Gastroesophageal sphincter (tissue), 4 donors: ENCODE results near the gene CALML3. TPM values are rescaled to one million over a fixed set of nuclear protein-coding genes. Genes with fewer than 3 reads are reported as not detected.

Source experiments
- ATAC-seq: fragments of 150-250 bp; one replicate; pipeline ENCODE4 v1.9.1; 2016; ENCODE audit warnings: mild to moderate bottlenecking, moderate library complexity
- H3K27ac ChIP-seq, 4 donors: fragments of 200-600 bp; sonication (generic) in 3 of 4; 1 replicate in 3 of 4; 2 replicates in 1 of 4; pipeline ENCODE4 v1.5.1; 2016 to 2019
- H3K27me3 ChIP-seq: fragments of 200-600 bp; sonication (generic); one replicate; pipeline ENCODE4 v1.5.1; 2019
- H3K36me3 ChIP-seq, 2 donors: fragments of 200-600 bp; sonication (generic); one replicate each; pipeline ENCODE4 v1.5.1; 2019; ENCODE audit warnings: control low read depth in 1 of 2
- H3K4me1 ChIP-seq, 3 donors: fragments of 200-600 bp; sonication (generic); 1 replicate in 2 of 3; 2 replicates in 1 of 3; pipeline ENCODE4 v1.5.1; 2016 to 2019; ENCODE audit warnings: control low read depth in 2 of 3
- H3K4me3 ChIP-seq, 2 donors: fragments of 200-600 bp; sonication (generic); one replicate each; pipeline ENCODE4 v1.5.1; 2019; ENCODE audit warnings: mild to moderate bottlenecking in 1 of 2, moderate library complexity in 1 of 2
- H3K9me3 ChIP-seq, 3 donors: fragments of 200-600 bp; sonication (generic); one replicate each; pipeline ENCODE4 v1.5.1; 2017 to 2019; ENCODE audit warnings: control low read depth in 2 of 3
- EP300 ChIP-seq: sonication (generic); formaldehyde crosslinking; IDR thresholded peaks from one replicate; pipeline ENCODE4 v1.6.1; 2017; ENCODE audit warnings: antibody characterized with exemption, mild to moderate bottlenecking
- POLR2A ChIP-seq, 2 donors: fragments of 450-650 bp; IDR thresholded peaks; one replicate each; pipeline ENCODE4 v1.6.1; 2017; ENCODE audit warnings: antibody characterized with exemption in 2 of 2, mild to moderate bottlenecking in 2 of 2, moderate library complexity in 1 of 2
- POLR2AphosphoS5 ChIP-seq: sonication (generic); formaldehyde crosslinking; IDR thresholded peaks from one replicate; pipeline ENCODE4 v1.6.1; 2017; ENCODE audit warnings: antibody characterized with exemption
- whole genome bisulfite sequencing, 2 donors: methylation state at CpG; one replicate each; pipeline ENCODE4 v1.1.5; 2018; ENCODE audit warnings: low coverage in 1 of 2; 5-methylcytosine and 5-hydroxymethylcytosine counted together
- total RNA-seq, 4 donors: library from RNA; depleted of rRNA; stranded (reverse); fragments of >200 nt; gene quantifications; one replicate each; pipeline ENCODE4 v1.1.0, GENCODE V29; 2016
- TF ChIP-seq, protein P1 (sequence below), 4 experiments: fragments of 200-600 bp in 2 of 4; fragments of 450-650 bp in 2 of 4; sonication (generic) in 1 of 4; IDR thresholded peaks; one replicate each; pipeline ENCODE4 v1.5.1; 2017 to 2019; ENCODE audit warnings: antibody characterized with exemption in 4 of 4, mild to moderate bottlenecking in 2 of 4, moderate library complexity in 2 of 4

CALML3 gene
- total RNA-seq, 4 donors from 2014 or later = 0.13 to 19.4 (median 1.9) TPM; not detected in 1

DNA sequence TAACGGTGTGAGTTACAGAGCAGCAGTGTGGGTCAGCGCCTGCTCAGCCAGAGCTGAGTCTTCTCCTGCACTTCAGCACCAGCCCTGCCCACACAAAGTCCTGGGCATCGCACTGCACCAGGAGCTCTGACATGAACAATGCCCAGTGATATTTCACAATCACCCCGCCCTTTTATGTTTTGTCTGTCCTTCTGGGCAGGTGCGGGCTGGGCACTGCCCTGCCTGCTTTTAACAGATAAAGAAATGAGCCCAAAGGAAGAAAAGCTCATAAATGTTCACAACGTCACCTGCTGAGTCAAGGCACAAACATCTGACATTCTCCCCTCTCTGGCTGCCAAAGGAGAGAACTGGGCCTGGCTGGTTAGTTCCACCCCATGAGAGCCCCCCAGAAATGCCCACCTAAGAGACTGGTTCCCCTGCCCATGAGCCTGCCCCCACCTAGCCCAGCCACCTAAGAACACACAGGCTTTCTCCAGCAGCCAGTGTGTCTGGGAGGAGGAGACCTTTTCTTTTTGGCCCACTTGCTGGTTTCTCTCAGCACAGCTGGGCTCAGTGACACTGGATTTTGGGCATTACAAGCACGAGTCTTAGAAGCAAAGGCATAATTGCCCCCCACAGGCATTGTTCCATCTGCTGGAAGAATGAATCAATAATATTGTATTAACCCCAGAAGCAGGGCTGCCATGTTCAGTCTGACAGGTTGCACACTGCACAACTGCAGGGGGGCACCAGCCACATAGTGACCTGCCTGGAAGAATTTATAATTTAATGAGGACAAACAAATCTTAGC is 22.3 kb downstream of the CALML3 start:
- Histone ChIP-seq H3K4me3 (peak overlapping the region in 1 of 2 donors; percentile 31), H3K27ac (peak overlapping the region; percentile 56 to 83 (median 82)), H3K9me3 (peaks cover 0 to 9% (median 0%) of the 10 kb centered on the region in 3 donors), H3K36me3 (no peaks in the 10 kb centered on the region), H3K4me1 (peaks cover 0 to 52% (median 26%) of the 10 kb centered on the region in 3 donors), H3K27me3 (no peaks in the 10 kb centered on the region)
- TF ChIP-seq EP300 (no peak), POLR2AphosphoS5 (no peak), POLR2A (IDR thresholded peaks at IDR 0.05) (no peak)
- TF ChIP-seq, protein P1, sequence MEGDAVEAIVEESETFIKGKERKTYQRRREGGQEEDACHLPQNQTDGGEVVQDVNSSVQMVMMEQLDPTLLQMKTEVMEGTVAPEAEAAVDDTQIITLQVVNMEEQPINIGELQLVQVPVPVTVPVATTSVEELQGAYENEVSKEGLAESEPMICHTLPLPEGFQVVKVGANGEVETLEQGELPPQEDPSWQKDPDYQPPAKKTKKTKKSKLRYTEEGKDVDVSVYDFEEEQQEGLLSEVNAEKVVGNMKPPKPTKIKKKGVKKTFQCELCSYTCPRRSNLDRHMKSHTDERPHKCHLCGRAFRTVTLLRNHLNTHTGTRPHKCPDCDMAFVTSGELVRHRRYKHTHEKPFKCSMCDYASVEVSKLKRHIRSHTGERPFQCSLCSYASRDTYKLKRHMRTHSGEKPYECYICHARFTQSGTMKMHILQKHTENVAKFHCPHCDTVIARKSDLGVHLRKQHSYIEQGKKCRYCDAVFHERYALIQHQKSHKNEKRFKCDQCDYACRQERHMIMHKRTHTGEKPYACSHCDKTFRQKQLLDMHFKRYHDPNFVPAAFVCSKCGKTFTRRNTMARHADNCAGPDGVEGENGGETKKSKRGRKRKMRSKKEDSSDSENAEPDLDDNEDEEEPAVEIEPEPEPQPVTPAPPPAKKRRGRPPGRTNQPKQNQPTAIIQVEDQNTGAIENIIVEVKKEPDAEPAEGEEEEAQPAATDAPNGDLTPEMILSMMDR (IDR thresholded peaks at IDR 0.05) = no peak
- peak; percentile 37 for ATAC-seq
- 70 to 87% methylated on average over 2 to 4 of the region's 7 CpGs for WGBS, 2 donors

DNA sequence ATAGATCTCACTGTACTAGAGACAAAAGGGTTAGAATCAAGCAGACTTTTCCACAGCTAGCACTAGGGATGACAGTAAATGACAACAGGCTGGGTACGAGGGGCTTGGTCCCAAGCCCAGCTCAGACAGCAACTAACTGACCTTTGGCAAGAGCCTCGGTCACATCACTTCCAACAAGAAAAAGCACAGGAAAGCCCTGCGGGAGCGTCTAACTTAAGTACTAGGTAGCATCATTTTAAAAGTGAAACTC is 22.8 kb downstream of the CALML3 start:
- TF ChIP-seq, protein P1 (IDR thresholded peaks at IDR 0.05) = no peak
- TF ChIP-seq POLR2A (IDR thresholded peaks at IDR 0.05) = no peak
- TF ChIP-seq EP300 = no peak
- no peak for TF ChIP-seq POLR2AphosphoS5
- Histone ChIP-seq H3K27ac (peak overlapping the region; percentile 56 to 83 (median 82)), H3K27me3 (no peaks in the 10 kb centered on the region), H3K9me3 (peaks cover 0 to 4% (median 0%) of the 10 kb centered on the region in 3 donors), H3K4me1 (peaks cover 0 to 57% (median 26%) of the 10 kb centered on the region in 3 donors), H3K36me3 (no peaks in the 10 kb centered on the region), H3K4me3 (peak overlapping the region in 1 of 2 donors; percentile 31)
- ATAC-seq = no peak
- 30% methylated on average over 4 of the region's 4 CpGs; no CpG with 5 or more reads in 1 of the 2 donors for WGBS, 2 donors

DNA sequence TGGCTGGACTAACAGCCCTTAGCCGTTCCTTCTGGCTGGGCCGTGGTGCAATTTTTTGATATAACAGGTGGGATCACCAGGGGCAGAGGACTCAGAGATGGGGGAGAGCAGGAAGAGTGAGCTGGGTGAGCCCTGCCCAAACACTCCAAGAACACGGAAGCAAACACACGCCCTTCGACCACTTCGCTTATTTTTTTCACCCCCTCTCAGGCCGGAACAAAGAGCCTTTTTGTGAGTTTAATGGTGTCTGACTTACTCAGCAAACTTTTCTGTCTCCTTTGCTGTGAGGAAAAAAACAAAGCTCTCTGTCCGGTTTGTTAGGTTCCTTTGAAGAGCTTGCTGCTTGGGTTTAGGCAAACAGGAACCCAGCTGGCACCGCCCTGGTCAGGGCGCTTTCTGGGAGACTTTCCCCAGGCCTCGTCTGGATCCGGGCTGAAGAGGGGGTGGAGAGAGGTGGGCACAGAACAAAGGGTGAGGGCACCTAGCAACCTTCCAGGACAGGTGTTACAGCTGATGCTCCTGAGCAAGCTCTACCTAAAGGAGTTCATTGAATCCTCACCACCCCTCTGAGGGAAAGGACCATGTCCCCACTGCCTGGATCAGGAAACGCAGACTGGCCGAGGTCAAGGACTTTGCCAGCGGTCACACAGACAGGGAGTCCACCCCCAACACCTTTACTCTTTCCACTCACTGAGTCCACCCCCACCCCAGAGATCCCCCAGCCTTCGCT is 23.3 kb downstream of the CALML3 start:
- no peaks in the 10 kb centered on the region for H3K9me3 ChIP-seq
- no peaks in the 10 kb centered on the region for H3K27me3 ChIP-seq
- H3K4me1 ChIP-seq = peaks cover 0 to 62% (median 26%) of the 10 kb centered on the region in 3 donors
- WGBS, 2 donors = 40 to 100% methylated on average over 1 to 9 of the region's 16 CpGs
- peak overlapping the region in 1 of 2 donors; percentile 31 for H3K4me3 ChIP-seq
- H3K27ac ChIP-seq = peak overlapping the region; percentile 56 to 83 (median 82)
- no peaks in the 10 kb centered on the region for H3K36me3 ChIP-seq
- no peak for ATAC-seq
- TF ChIP-seq EP300 (no peak), POLR2A (IDR thresholded peaks at IDR 0.05) (no peak)

DNA sequence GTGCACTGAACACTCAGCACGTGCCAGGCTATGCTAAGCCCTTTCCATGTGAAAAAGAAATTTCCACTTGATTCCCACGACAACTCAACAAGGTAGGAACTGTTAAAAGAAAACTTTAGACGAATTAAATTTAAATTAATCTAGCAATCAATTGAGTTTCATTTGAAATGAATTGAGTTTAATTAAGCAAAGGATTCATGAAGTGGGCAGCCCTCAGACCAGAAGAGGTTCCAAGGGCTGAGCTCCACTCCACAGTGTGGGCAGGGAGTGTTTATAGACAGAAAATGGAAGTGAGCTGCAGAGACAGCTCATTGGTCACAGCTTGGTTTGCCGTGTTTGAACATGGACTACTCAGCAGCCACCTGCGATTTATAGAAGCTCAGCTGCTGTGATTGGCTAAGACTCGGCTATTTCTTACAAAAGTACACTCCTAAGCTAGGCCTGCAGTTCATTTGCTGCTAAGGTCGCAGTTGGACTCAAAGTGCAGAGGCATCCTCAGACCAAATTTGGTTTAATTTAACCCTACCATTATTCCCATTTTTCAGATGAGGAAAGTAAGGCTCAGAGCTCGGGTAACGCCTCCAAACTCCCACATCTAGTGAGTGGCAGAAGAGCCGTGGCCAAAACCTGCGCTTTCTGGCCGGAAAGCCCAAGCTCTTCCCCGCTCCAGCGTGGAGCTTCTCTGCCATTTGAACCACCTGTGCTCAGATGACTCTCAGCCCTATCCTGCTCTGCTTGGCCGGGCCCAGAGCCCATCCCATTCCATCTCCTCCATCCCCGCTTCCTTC is 24.9 kb downstream of the CALML3 start:
- Histone ChIP-seq H3K27me3 (no peaks in the 10 kb centered on the region), H3K4me3 (no peak overlapping the region), H3K4me1 (peaks cover 0 to 76% (median 30%) of the 10 kb centered on the region in 3 donors), H3K9me3 (no peaks in the 10 kb centered on the region), H3K27ac (peak overlapping the region in 2 of 4 donors; percentile 82), H3K36me3 (no peaks in the 10 kb centered on the region)
- TF ChIP-seq POLR2A (IDR thresholded peaks at IDR 0.05) (no peak), EP300 (no peak)
- WGBS, 2 donors = 89 to 93% methylated on average over 9 to 14 of the region's 16 CpGs
- ATAC-seq = no peak

DNA sequence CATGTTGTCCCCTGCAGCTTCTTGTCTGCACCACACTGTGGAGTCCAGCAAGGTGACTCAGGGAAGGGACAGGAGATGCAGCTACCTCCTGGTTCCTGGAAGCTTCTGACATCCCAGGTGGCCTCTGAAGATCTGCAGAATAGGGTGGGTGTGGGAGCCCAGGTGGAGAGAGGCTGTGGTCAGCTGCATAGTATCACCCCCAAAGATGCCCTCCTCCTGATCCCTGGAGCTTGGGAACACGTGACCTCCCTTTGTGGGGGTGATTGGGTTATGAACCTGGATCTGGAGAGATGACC is 25.4 kb downstream of the CALML3 start:
- TF ChIP-seq, protein P1 (IDR thresholded peaks at IDR 0.05) = no peak
- TF ChIP-seq POLR2A (IDR thresholded peaks at IDR 0.05) (no peak), POLR2AphosphoS5 (no peak), EP300 (no peak)
- ATAC-seq = no peak
- WGBS, 2 donors = 100% methylated on average over 1 of the region's 1 CpG; no CpG with 5 or more reads in 1 of the 2 donors
- H3K4me3 ChIP-seq = no peak overlapping the region
- peak overlapping the region in 1 of 4 donors; percentile 1 for H3K27ac ChIP-seq
- H3K36me3 ChIP-seq = no peaks in the 10 kb centered on the region
- no peaks in the 10 kb centered on the region for H3K9me3 ChIP-seq
- H3K27me3 ChIP-seq = no peaks in the 10 kb centered on the region
- peaks cover 0 to 78% (median 36%) of the 10 kb centered on the region in 3 donors for H3K4me1 ChIP-seq
